ENCODE data around the gene CYP24A1. TPM values are rescaled to one million over a fixed set of nuclear protein-coding genes. Genes with fewer than 3 reads are reported as not detected.

The CYP24A1 gene
- total and polyA plus RNA-seq, 2 of the 13 experiments (the other 11 are each of a cell fraction or from before 2014, with no cell fraction given) = 9.4 to 32.7 TPM

- TF ChIP-seq HINFP (CRISPR knock-in tag; IDR thresholded peaks at IDR 0.05; ENCODE audit: low read depth) (peak; percentile 59; the same call in 1 of the 2 replicates), ETV6 (CRISPR knock-in tag; conservative IDR thresholded peaks at IDR 0.05) (no peak; the same call in 1 of the 2 replicates), ZNF543 (CRISPR knock-in tag; IDR thresholded peaks at IDR 0.05) (no peak), MXD4 (CRISPR knock-in tag; IDR thresholded peaks at IDR 0.05) (peak; percentile 83), HOXA5 (CRISPR knock-in tag; IDR thresholded peaks at IDR 0.05) (peak; percentile 96), ZEB1 (IDR thresholded peaks at IDR 0.05; ENCODE audit: insufficient replicate concordance, low read depth) (peak; percentile 91), ARHGAP35 (CRISPR knock-in tag; IDR thresholded peaks at IDR 0.05; ENCODE audit: borderline replicate concordance) (no peak), ZNF564 (CRISPR knock-in tag; IDR thresholded peaks at IDR 0.05) (no peak), SNAPC5 (CRISPR knock-in tag; IDR thresholded peaks at IDR 0.05; ENCODE audit: borderline replicate concordance) (no peak), PTBP1 (IDR thresholded peaks at IDR 0.05; ENCODE audit: low read depth, low read length, poor library complexity, severe bottlenecking) (no peak), ZNF674 (CRISPR knock-in tag; IDR thresholded peaks at IDR 0.05; ENCODE audit: low read depth) (no peak), GRHL1 (CRISPR knock-in tag; conservative IDR thresholded peaks at IDR 0.05) (no peak), IKZF5 (CRISPR knock-in tag; IDR thresholded peaks at IDR 0.05) (peak; percentile 98), IKZF1 (IDR thresholded peaks at IDR 0.05) (no peak), MYNN (CRISPR knock-in tag; IDR thresholded peaks at IDR 0.05; ENCODE audit: low read depth) (0 out of 2 replicates have a peak, but pooled peaks have one; percentile 75), RARA (CRISPR knock-in tag; IDR thresholded peaks at IDR 0.05) (peak; percentile 100), ZNF646 (CRISPR knock-in tag; IDR thresholded peaks at IDR 0.05) (peak; percentile 65; the same call in 1 of the 2 replicates), NFYC (CRISPR knock-in tag; IDR thresholded peaks at IDR 0.05) (peak; percentile 51; the same call in 1 of the 2 replicates)
These were observed 69.8 kb downstream of the CYP24A1 start (continued) for GRCh38 chr20:54103762-54104600.
